GM12878 (cell line): ENCODE results near the gene PDCL3. TPM values are rescaled to one million over a fixed set of nuclear protein-coding genes. Genes with fewer than 3 reads are reported as not detected.

Source experiments
- ATAC-seq: fragments of 200-7000 bp; cut with Tn5 transposase; 3 replicates; pipeline ENCODE4 v1.9.1; 2020; ENCODE audit warnings: mild to moderate bottlenecking, moderate library complexity
- BruUV-seq: library from RNA; stranded (reverse); fragments of 400-500 nt; replicated peaks from 2 replicates; lab custom pipeline; 2021; lab: Mats Ljungman, UMichigan
- CTCF ChIA-PET: fragments of 300-600 bp; sonication (Branson Sonifier 250); formaldehyde crosslinking; extraction: SDS; loops from one replicate; lab custom pipeline; 2021; ENCODE audit warnings: inconsistent platforms; lab: Yijun Ruan, JAX
- POLR2A ChIA-PET: fragments of 350-600 bp; formaldehyde crosslinking; extraction: SDS; loops from one replicate; lab custom pipeline; 2021; ENCODE audit warnings: inconsistent platforms; lab: Charles Lee
- RAD21 ChIA-PET: fragments of 300-600 bp; sonication (Branson Sonifier 250); formaldehyde crosslinking; loops from one replicate; lab custom pipeline; 2023; ENCODE audit warnings: antibody characterized with exemption; ENCODE audit not compliant: unreplicated experiment; lab: Charles Lee
- SMC1A ChIA-PET: fragments of 300-600 bp; sonication (Branson Sonifier 250); formaldehyde crosslinking; loops from one replicate; lab custom pipeline; 2023; ENCODE audit not compliant: unreplicated experiment, uncharacterized antibody; lab: Charles Lee
- DNase-seq: peaks from one replicate; pipeline ENCODE4 v3.0.0-alpha.2; 2011; ENCODE audit warnings: low read depth, low spot score
- FAIRE-seq: peaks from 3 replicates; lab custom pipeline; 2011; peaks lifted over from hg19 to GRCh38; lab: Jason Lieb, UNC
- H2AFZ ChIP-seq: 2 replicates; pipeline ENCODE4 v1.6.0; 2011; ENCODE audit warnings: low read depth, low read length, control low read depth; ENCODE audit not compliant: control insufficient read depth
- H3K27ac ChIP-seq: 2 replicates; pipeline ENCODE4 v1.5.1; 2011; ENCODE audit warnings: control low read depth; ENCODE audit not compliant: control insufficient read depth, insufficient read depth
- H3K27me3 ChIP-seq, 2 experiments: replicated peaks in 1 of 2; 2 replicates each; pipeline versions ENCODE4 v1.6.0 to v1.6.1; 2011; ENCODE audit warnings: low read length in 1 of 2; ENCODE audit not compliant: control insufficient read depth in 2 of 2, insufficient read depth in 2 of 2
- H3K36me3 ChIP-seq, 2 experiments: 2 replicates each; pipeline ENCODE4 v1.5.1; 2011; ENCODE audit warnings: low read length in 1 of 2; ENCODE audit not compliant: control insufficient read depth in 2 of 2, insufficient read depth in 2 of 2
- H3K4me1 ChIP-seq: 2 replicates; pipeline ENCODE4 v1.6.1; 2011; ENCODE audit warnings: mild to moderate bottlenecking, low read length, moderate library complexity, mixed read lengths; ENCODE audit not compliant: control insufficient read depth, insufficient read depth
- H3K4me2 ChIP-seq: 2 replicates; pipeline ENCODE4 v1.6.0; 2011; ENCODE audit warnings: control low read depth; ENCODE audit not compliant: control insufficient read depth, insufficient read depth
- H3K4me3 ChIP-seq: fragments of 200-600 bp; sonication (generic); 2 replicates; pipeline ENCODE4 v1.5.1; 2016
- H3K79me2 ChIP-seq: 2 replicates; pipeline ENCODE4 v1.6.0; 2011; ENCODE audit warnings: low read length; ENCODE audit not compliant: control insufficient read depth, insufficient read depth
- H3K9ac ChIP-seq: 2 replicates; pipeline ENCODE4 v1.8.0; 2011; ENCODE audit warnings: low read length, control low read depth, mixed read lengths; ENCODE audit not compliant: control insufficient read depth, insufficient read depth
- H3K9me3 ChIP-seq: replicated peaks from 3 replicates; pipeline ENCODE4 v1.5.1; 2011; ENCODE audit warnings: mild to moderate bottlenecking, low read length; ENCODE audit not compliant: control insufficient read depth, insufficient read depth
- H4K20me1 ChIP-seq: 2 replicates; pipeline ENCODE4 v1.6.0; 2011; ENCODE audit not compliant: control insufficient read depth, insufficient read depth
- CEBPB ChIP-seq, 2 experiments: fragments of 150-350 bp in 1 of 2; IDR thresholded peaks; 2 replicates each; pipeline ENCODE4 v1.6.1; 2012 to 2014; ENCODE audit warnings: low read depth in 2 of 2, low read length in 2 of 2, borderline replicate concordance in 1 of 2, inconsistent platforms in 1 of 2
- E2F4 ChIP-seq: IDR thresholded peaks from 2 replicates; pipeline ENCODE4 v1.6.1; 2012; ENCODE audit warnings: low read depth, low read length, improper control_type of control experiment
- ESRRA ChIP-seq: IDR thresholded peaks from 2 replicates; pipeline ENCODE4 v1.6.1; 2012; ENCODE audit warnings: mild to moderate bottlenecking, low read length, improper control_type of control experiment
- FOS ChIP-seq: IDR thresholded peaks from 3 replicates; pipeline ENCODE4 v1.6.1; 2011; ENCODE audit warnings: borderline replicate concordance; ENCODE audit not compliant: insufficient read length; ENCODE audit errors: extremely low read depth
- HDGF ChIP-seq: fragments of 450-650 bp; IDR thresholded peaks from 2 replicates; pipeline ENCODE4 v1.6.1; 2016; ENCODE audit warnings: antibody characterized with exemption
- KAT2A ChIP-seq: conservative IDR thresholded peaks from 2 replicates; pipeline ENCODE4 v1.6.1; 2011; ENCODE audit warnings: low read depth, low read length; ENCODE audit not compliant: control insufficient read depth
- MYB ChIP-seq: fragments of 150-350 bp; IDR thresholded peaks from 2 replicates; pipeline ENCODE4 v1.6.1; 2014; ENCODE audit warnings: mild to moderate bottlenecking, low read depth, low read length, borderline replicate concordance
- RAD51 ChIP-seq: fragments of 450-650 bp; IDR thresholded peaks from 2 replicates; pipeline ENCODE4 v1.6.1; 2016; ENCODE audit warnings: moderate library complexity, mild to moderate bottlenecking, inconsistent platforms
- RB1 ChIP-seq: fragments of 450-650 bp; formaldehyde crosslinking; IDR thresholded peaks from 2 replicates; pipeline ENCODE4 v1.6.1; 2017; ENCODE audit warnings: mild to moderate bottlenecking, borderline replicate concordance
- RFX5 ChIP-seq: IDR thresholded peaks from 2 replicates; pipeline ENCODE4 v1.6.1; 2011; ENCODE audit warnings: low read depth, low read length, improper control_type of control experiment
- RUNX3 ChIP-seq: IDR thresholded peaks from 2 replicates; pipeline ENCODE4 v1.6.1; 2012; ENCODE audit warnings: low read length, inconsistent platforms
- SMAD1 ChIP-seq: fragments of 450-650 bp; IDR thresholded peaks from 2 replicates; pipeline ENCODE4 v1.6.1; 2018; ENCODE audit warnings: mild to moderate bottlenecking, low read depth; ENCODE audit not compliant: partially characterized antibody
- SREBF1 ChIP-seq: IDR thresholded peaks from 2 replicates; pipeline ENCODE4 v1.6.1; 2012; ENCODE audit warnings: mild to moderate bottlenecking, low read length
- SUPT20H ChIP-seq: IDR thresholded peaks from 2 replicates; pipeline ENCODE4 v1.6.1; 2011; ENCODE audit warnings: low read depth, mild to moderate bottlenecking, low read length, moderate library complexity, borderline replicate concordance; ENCODE audit not compliant: control insufficient read depth
- WRNIP1 ChIP-seq: IDR thresholded peaks from 2 replicates; pipeline ENCODE4 v1.6.1; 2011; ENCODE audit warnings: low read depth, low read length, improper control_type of control experiment, borderline replicate concordance
- ZBTB40 ChIP-seq: fragments of 450-650 bp; IDR thresholded peaks from 2 replicates; pipeline ENCODE4 v1.6.1; 2016; ENCODE audit warnings: mild to moderate bottlenecking, moderate library complexity, borderline replicate concordance
- WGBS: methylation state at CpG from one replicate; pipeline ENCODE4 v1.1.6; 2016; ENCODE audit warnings: low lambda C conversion rate; ENCODE audit not compliant: insufficient replicate concordance, insufficient coverage; ENCODE audit errors: missing lambda C conversion rate; 5-methylcytosine and 5-hydroxymethylcytosine counted together
- in situ Hi-C: fragments of 300-500 bp; cut with MboI; formaldehyde crosslinking; loops from 9 replicates; pipeline ENCODE4 v1.14.3; 2018; ENCODE audit warnings: mixed read lengths
- intact Hi-C: fragments of 100-400 bp; cut with micrococcal nuclease; formaldehyde crosslinking; loops from one replicate; pipeline ENCODE4 v1.14.2; 2022; ENCODE audit not compliant: unreplicated experiment
- polyA plus RNA-seq, 11 experiments: library from polyadenylated mRNA; depleted of rRNA in 4 of 11; unstranded in 6 of 11; stranded (reverse) in 5 of 11; fragments of >200 nt; fragmentation: Nextera tagmentation in 4 of 11; fragmentation: Illumina TruSeq in 1 of 11; extraction: Ambion mirVana in 4 of 11; extraction: Trizol in 1 of 11; gene quantifications; 1 replicate in 1 of 11; 2 replicates in 10 of 11; pipeline versions ENCODE4 v1.2.1 to v1.2.3, GENCODE V29; 2011 to 2016; ENCODE audit warnings: inconsistent platforms in 2 of 11, missing spikeins in 2 of 11, low read depth in 1 of 11
- total RNA-seq, 4 experiments: library from RNA; depleted of rRNA in 3 of 4; stranded (reverse); fragments of >200 nt in 3 of 4; fragmentation: Illumina TruSeq in 1 of 4; extraction: Trizol in 1 of 4; gene quantifications; 2 replicates each; pipeline versions ENCODE4 v1.2.1 to v1.2.3, GENCODE V29; 2013 to 2021

Gene PDCL3
- total and polyA plus RNA-seq, 10 of the 15 experiments (the other 5 are each of a cell fraction or from before 2014, with no cell fraction given): 22.9 to 111 (median 51.1) TPM

- TF ChIP-seq RUNX3 (no peak), RB1 (no peak), MYB (no peak), E2F4 (no peak), HDGF (no peak), ZBTB40 (no peak), CEBPB (IDR thresholded peaks at IDR 0.05; ENCODE audit: borderline replicate concordance in 1 of 2, low read depth in 2 of 2, low read length in 2 of 2) (no peak), ESRRA (no peak)
These were observed 33.7 kb downstream of the PDCL3 start (continued) for GRCh38 chr2:100596465-100596864.

GRCh38 chr2:100599566-100599965 lies 36.8 kb downstream of the PDCL3 start:
- WGBS: 36% methylated on average over 3 of the region's 3 CpGs
- ChIA-PET SMC1A (no interaction called here), CTCF (interaction anchor here (0.7 to 1.2 kb wide), 2 partner anchors 85 to 1040 kb away, joined by 3 read pairs; no protein-coding TSS in a partner anchor), POLR2A (interaction anchor here (0.7 kb wide), 1 partner anchor 1100 kb away, joined by 3 read pairs; no protein-coding TSS in a partner anchor), RAD21 (no interaction called here)
- no peak overlapping the region for H3K4me3 ChIP-seq
- ATAC-seq: no peak
- no peak for DNase-seq
- no peak overlapping the region for H3K27ac ChIP-seq
- no peak overlapping the region for H2AFZ ChIP-seq
- in situ Hi-C loops (loop anchor here (10.0 kb wide), 1 partner anchor 395 kb away; no protein-coding TSS in a partner anchor), intact Hi-C loops (no loop called here)
- H3K9me3 ChIP-seq: no peaks in the 10 kb centered on the region
- BruUV-seq: no TSS peak
- no peaks in the 10 kb centered on the region for H3K36me3 ChIP-seq
- no peaks in the 10 kb centered on the region for H3K27me3 ChIP-seq
- no peaks in the 10 kb centered on the region for H4K20me1 ChIP-seq
- H3K4me2 ChIP-seq: no peak overlapping the region
- no peaks in the 10 kb centered on the region for H3K4me1 ChIP-seq
- H3K9ac ChIP-seq: no peak overlapping the region
- no peak for TF ChIP-seq WRNIP1
- TF ChIP-seq SMAD1: no peak
- no peak for TF ChIP-seq FOS
- TF ChIP-seq SUPT20H: no peak
- TF ChIP-seq RAD51: no peak
- no peak for TF ChIP-seq KAT2A
- no peak for TF ChIP-seq RFX5
- no peak for TF ChIP-seq SREBF1
- no peak for TF ChIP-seq HDGF
- no peaks in the 10 kb centered on the region for H3K79me2 ChIP-seq
- no peak for FAIRE-seq
